ENCODE data around the gene GNB5.
"Not testable (repeated sequence)": the region's sequence is repeated elsewhere in the genome, so short reads cannot be mapped to it uniquely, and the experiment has no call there.

Gene GNB5

DNA sequence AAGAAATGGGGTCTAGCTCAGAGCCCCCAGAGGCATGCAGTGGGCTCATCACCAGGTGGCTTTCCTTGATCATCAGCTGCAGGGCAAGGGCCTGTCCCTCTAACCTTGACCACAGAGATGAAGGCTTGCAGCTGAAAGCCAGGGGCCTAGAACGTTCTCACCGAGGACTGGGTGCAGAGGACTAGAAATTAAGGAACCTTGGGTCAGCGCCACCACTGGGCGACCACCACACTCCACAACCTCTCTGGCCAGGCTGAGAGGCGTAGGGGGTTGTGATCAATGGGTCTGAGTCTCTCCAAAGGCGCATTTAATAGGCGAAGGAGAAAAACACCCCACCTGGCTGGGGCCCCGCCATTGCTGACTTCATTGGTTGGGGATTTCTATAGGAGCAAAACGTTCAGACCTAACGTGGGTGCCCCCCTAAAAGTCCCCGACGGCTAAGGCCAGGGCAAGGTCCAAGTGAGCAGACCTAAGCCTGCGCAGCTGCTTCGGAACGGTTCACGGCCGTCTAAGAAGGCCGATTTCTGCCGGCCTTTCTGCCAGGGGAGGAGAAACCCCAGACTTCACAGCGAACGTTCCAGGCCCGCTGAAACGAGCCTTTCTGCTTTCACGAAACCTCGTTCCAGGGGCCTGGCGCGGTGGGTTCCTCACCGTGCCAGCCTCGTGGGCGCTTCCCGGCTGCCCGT is 79.5 kb downstream of the GNB5 start:
- no peak for DNase-seq

DNA sequence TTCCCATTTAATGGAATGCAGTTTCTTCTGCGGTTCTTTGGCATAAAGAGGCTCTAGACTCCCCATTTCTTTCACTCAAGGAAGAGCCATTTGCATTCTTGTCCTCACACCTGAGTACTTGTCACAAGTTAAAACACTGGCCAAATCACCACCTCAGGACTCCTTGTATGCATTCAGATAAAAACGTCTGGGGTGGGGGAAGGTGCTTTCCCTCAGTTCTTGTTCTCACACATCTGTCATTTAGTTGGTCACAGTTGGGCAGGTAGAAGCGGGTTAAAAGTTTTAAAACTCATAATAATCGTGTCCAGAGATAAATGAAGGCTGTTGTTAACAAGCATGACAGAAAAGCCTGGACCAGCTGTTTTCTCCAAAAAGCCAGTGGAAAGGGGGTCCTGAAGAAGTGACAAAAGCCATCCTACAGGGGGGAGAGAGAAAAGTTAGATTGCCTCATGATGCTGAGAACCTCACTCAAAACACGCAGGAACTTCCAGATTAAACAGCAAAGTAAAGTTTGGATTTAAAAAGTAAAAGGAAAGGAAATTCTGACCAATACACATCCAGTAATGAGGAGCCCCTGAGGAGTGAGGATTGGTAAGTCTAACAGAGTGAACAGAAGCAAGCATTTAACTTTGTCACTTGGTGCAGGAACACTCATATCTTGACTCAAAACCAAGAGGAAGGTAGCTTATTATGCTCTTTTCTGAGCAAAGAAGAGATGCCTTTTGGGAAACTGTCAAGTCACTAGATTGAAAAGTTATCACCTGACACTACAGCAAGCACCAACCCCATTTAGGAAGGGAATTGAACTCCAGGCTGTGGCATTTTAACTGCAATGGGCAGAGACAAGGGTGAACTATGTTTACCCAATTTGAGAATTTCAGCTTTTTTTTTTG is 81.4 kb downstream of the GNB5 start:
- DNase-seq, result no peak

DNA sequence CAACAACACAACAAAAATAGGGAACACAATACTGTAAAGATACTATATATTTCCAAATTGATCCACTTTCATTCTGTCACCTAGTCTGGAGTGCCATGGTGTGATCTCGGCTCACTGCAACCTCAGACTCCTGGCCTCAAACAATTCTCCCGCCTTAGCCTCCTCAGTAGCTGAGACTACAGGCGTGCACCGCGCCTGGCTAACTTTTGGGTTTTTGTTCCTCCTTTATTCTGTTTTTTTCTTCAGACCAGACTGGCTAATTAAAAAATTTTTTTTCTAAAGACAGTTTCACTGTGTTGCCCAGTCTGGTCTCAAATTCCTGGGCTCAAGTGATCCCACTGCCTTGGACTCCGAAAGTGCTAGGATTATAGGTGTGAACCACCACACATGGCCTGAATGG is 84.0 kb downstream of the GNB5 start:
- DNase-seq, result no peak

DNA sequence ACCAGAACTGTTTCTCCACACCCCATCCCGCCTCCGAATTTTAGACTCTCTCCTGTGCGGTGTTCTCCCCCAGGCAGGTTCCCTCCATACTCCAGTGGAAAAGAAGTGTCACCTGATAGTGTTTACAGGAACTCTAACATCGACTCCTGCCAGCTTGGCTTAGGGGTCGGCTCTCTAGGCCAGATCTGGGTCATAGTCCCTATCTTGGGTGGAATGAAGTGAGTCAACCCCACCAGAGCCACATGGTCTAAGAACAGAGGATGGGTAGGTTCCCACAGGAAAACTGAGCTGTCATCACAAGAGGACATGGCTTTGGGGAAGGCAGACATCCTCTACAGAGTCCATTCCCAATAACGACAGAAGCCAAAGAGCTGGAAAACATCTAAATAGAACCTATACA is 84.6 kb downstream of the GNB5 start:
- no peak for DNase-seq

DNA sequence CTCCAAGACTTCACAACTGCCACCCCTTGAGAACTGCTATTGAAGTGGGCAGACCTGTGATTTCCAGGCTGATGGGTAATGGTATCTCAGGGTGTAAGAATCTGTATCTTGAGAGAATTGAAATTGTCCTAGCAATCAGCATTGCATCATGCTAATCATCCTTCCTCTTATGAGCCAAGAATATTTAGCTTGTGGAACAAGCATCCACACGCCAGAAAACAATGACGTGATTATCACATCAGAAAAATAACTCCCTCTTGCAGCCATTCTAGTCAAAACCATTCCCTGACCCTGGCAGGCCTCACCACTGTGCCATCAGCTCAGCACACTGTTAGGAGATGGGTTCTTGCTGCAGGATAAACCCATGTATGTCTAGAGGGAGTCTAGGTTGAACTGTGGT is 85.3 kb downstream of the GNB5 start:
- DNase-seq, result no peak

DNA sequence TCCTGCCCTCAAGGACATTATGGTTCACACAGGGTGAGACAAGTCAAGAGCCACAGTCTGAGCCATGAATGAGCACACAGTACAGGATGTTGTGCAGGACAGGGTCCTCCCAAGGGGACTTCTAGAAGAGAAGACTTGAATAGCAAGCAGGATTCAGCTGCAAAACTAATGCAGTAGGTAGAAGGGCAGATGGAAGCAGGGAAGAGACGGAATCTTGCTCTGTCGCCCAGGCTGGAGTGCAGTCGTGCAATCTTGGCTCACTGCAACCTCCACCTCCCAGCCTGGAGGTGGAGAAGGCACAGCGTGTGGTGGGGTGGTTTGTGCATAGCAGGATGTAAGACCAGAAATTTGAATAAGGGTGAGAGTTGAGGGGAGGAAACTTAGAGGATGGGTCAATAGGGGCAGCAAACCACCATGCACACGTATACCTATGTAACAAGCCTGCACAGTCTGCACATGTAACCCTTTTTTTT is 86.6 kb downstream of the GNB5 start:
- DNase-seq, result no peak

DNA sequence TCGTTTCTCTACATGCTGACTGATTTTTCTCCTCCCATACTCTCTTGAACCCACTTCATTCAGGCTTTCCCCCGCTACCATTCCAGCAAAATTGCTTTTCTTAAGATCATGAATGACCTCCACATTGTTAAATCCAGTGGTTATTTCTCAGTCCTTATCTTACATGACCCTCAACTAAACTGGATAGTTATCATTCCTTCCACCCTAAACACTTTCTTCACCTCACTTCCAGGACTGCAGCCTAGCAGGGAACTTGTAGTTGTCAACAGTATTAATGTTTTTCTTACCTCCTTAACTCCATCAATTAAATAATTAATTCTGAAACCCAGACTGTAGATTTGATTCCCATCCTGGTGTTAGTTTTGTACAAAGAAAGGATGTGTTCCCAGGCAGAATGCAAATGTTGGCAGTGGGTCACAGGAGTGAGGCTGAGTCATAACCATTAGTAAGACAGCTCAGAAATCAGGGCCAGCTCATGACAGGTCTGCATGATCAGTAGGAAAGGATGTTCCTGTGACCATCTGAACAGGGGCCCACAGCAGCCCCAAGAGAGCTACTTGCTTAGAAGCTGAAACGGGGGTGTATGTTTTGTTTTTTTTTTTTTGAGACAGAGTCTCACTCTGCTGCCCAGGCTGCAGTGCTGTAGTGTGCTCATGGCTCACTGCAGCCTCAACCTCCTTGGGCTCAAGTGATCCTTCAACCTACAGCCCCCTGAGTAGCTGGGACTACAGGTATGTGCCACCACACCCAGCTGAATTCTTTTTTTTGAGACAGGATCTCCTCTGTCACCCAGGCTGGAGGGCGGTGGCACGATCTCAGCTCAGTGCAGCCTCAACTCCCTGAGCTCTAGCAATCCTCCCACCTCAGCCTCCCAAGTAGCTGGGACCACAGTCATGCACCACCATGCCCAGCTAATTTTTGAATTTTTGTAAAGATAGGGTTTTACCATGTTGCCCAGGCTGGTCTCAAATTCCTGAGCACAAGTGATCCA is 87.7 kb downstream of the GNB5 start:
- DNase-seq, result peak; percentile 36

DNA sequence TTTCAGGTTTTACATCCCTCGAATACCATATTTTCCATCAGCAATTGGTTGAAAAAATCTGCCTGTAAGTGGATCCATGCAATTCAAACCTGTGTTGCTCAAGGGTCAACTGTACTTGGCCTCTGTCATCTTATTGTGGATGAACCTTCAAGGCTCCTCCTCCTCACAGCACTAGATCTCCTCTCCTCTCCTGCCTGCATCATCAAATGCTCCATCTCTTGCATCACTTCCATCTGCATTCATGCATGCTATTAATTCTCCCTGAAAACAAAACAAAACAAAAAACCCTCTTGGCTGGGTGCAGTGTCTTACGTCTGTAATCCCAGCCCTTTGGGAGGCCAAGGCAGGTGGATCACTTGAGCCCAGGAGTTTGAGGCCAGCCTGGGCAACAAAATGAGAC is 88.7 kb downstream of the GNB5 start:
- no peak for DNase-seq

DNA sequence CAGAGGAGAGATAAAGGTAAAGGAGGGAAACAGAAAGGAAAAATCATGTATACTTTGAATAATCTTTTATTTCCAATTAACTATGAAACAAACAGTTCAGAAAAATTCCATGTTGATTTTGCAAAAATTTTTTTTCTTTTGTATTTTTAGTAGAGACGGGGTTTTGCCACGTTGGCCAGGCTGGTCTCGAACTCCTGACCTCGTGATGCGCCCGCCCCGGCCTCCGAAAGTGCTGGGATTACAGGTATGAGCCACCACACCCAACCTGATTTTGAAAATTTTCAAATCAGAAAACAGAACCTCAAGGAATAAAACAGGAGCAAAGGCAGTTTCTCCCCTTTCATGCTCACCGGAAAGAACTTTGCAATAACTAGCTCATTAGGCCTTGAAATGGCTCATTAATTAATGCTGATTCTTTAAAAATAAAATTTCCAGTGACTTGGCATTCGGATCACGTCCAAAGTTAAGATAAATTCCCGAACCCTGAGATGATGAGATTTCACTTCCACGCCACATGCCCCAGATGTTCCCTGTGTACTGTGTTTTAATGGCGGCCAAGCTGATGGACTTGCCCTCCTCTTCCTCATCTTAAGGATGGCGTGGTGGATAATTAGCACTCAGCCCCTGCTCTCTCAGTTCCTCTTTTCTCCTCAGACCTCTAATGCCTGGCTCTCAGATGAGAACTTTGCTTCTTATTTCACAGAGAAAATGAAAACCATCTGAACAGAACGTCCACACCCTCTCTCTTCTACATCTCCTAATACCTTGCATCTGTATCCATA is 89.5 kb downstream of the GNB5 start:
- no peak for DNase-seq

DNA sequence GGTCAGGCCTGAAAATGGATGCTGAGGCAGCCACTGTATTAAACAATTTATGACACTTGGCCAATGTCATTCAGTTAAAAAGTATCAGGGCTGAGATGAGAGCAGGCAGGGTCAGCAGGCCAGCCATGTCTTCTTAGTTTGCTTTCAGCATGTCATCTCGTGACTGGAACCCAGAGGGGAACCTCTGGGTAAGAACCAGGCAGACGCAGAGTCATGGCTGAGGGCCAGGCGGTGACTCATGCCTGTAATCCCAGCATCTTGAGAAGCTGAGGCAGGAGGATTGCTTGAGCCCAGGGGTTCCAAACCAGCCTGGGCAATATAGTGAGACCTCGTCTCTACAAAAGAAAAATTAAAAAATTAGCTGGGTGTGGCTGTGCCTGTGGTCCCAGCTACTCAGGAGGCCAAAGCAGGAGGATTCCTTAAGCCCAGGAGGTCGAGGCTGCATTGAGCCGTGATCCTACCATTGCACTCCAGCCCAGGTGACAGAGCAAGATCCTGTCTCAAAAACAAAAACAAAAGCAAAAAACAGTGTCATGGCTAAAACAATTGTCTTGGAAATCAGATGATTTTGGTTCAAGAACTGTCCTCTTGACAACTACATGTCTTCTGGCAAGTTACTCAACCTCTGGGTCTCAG is 90.3 kb downstream of the GNB5 start:
- peak; percentile 49 for DNase-seq

DNA sequence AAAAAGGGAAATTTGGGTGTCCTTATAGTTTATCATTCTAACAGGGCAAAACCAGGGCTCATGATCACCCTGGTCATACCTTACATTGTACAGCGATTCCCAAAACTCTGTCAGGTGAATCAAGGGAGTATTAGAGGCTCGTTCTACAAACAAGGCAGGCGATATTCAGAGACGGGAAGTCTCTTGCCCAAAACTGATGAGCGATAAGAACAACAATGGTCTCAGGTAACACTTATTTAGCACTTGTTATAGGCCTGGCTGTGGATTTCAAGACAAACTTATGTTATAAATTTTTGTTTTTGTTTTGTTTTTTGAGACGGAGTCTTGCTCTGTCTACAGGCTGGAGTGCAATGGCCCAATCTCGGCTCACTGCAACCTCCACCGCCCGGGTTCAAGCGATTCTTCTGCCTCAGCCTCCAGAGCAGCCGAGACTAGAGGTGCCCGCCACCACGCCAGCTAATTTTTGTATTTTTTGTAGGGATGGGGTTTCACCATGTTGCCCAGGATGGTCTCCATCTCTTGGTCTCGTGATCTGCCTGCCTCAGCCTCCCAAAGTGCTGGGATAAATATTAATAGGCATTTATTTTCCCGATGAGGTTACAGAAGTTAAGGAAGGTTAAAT is 91.4 kb downstream of the GNB5 start:
- no peak for DNase-seq

DNA sequence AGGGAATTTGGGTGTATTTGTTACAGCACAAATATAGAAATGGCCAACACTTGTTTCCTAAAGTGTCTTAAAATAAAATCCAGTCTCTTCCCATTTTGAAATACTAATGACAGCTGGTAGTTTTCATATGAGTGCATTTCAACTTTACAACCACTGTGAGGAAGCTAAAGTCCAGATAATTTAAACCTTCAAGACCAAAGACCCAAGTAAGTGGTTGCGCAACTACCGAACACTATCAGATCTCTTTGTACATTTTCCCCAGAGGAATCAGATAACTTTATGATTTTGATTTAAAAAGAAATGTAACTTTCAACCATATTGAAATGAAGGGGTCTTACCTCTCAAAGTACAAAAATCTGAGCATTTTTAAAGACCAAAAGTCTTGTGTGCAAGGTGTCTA is 92.9 kb downstream of the GNB5 start:
- no peak for DNase-seq

DNA sequence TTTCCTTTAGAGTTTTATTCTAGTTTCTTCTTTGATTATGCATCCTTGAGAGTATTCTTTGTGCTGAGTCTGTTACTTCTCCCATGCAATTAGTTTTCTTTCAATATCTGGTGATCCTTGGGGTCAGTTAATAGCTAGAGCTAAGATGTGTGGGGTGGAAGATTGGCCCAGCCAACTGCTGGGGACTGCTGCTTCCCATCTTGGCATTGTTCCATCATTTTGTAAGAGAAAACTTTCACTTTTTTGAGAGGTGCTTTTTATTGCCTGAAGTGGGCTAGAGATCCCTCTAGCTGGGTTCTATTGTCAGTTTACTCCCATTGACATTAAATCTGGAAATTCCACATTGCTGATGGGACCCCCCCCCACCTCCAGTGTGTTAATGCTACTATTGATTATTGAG is 94.0 kb downstream of the GNB5 start:
- no peak for DNase-seq

DNA sequence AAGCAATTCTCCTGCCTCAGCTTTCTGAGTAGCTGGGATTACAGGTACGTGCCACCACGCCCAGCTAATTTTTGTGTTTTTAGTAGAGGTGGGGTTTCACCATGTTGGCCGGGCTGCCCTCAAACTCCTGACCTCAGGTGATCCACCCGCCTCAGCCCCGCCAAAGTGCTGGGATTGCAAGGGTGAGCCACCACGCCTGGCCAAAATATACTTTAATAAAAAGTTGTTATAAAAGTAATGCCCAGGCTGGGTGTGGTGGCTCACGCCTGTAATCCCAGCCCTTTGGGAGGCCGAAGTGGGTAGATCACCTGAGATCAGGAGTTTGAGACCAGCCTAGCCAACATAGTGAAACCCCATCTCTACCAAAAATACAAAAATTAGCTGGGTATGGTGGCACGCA is 94.7 kb downstream of the GNB5 start:
- DNase-seq, result not testable (repeated sequence)

DNA sequence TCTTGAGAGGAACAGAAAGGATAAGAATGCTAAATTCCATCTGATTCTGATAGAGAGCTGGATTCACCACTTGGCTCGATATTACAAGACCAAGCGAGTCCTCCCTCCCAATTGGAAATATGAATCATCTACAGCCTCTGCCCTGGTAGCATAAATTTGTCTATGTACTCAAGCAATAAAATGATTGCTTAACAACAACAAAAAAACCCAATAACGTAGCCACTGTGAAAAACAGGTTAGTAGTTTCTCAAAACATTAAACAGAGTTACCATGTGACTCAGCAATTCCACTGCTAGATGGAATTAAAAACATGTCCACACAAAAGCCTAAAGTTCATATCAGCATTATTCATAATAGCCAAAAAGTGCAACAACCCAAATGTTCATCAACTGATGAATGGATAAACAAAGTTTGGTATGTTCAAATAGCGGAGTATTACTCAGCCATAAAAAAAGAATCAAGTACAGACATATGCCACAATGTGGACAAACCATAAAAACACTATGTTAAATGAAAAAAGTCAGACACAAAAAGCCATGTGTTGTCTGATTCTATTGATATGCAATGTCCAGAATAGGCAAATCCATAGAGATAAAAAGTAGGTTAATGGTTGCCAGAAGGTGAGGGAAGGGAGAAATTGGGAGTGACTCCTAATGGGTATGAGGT is 95.5 kb downstream of the GNB5 start:
- peak; percentile 32 for DNase-seq

DNA sequence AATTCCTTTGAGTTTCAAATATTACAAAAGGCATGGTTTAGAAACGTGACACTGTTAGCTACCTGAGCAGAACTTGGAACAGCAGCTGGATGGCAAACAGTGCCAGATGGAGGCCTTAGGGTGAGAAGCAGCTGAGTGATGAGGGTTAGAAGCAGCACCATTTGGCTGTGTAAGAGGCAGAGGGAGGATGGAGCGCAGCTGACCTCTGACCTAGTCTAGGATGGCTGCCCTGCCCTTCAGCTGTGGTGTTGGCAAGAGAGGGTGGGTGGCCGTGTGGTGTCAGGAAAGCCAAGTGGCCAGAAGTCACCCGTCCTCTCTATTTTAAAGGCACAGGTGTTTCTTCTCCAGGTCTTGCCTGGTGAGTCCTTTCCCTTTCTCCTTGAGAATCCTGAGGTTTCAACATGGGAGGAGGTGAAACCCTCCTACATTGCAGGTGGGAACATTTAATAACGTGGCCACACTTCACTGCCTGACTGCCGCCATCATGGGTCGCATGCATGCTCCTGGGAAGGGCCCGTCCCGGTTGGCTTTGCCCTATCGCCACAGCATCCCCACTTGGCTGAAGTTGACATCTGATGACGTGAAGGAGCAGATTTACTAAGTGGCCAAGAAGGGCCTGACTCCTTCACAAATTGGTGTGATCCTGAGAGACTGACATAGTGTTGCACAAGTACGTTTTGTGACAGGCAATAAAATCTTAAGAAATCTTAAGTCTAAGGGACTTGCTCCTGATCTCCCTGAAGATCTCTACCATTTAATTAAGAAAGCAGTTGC is 96.2 kb downstream of the GNB5 start:
- no peak for DNase-seq

DNA sequence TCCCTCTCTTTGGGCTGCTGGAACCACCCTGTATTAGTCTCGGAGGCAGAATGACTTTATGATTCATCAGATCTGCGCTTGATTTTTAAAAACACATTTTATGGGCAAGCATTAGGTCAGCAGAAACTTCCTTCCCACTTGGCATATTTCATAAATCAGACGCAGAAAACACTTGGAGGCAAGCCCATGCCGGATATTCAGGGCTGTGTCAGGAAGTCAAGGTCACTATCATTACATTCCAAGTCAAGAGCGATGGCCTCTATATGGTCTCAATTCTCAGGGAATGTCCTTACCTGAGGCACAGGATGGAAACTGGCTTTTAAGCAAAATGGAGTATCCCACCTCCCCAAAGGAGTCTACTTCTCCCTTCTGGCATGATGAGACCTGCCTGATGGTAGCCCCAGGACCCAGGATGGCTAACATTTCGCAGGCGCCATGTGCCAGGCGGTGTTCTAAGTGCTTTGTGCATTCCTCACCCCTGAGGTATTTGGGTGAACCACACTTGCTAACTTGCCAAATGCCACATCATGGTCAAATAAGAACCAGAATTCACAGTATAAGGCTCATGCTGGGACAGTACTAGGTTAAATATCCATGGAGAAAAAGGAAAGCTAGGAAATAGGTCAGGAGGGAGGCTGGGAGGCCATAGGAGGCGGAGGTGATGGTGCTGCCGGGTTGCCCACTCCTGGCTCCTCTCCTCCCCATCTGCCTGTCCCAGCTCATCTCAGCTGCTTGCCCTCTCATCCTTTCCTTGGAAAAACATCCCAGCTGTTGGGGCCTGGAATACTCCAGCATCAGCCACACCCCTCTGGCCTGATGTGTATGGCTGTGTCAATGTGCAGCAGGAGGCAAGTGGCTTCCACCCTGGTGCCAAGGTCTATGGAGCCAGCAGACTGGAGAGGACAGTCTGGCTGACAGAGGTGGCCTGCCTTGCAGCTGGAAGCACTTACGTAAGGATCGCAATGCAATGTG is 97.4 kb downstream of the GNB5 start:
- peak; percentile 72 for DNase-seq

DNA sequence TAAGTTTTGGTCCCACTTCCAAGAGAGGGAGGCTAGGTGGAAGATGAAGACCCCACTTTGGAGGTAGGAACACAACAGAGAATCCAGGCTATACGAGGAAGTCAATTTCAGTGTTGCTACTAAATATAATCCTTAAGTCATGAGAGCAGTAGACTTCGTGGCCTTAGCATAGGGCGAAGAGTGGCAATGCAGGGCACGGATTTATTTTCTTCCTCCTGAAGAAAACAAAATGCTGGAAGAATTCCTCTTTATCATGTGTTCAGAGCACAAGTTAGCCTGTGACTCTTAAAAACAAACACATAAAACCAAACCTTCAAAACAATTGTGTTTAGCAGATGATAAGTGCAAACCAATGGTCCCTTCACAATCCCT is 98.0 kb downstream of the GNB5 start:
- no peak for DNase-seq

DNA sequence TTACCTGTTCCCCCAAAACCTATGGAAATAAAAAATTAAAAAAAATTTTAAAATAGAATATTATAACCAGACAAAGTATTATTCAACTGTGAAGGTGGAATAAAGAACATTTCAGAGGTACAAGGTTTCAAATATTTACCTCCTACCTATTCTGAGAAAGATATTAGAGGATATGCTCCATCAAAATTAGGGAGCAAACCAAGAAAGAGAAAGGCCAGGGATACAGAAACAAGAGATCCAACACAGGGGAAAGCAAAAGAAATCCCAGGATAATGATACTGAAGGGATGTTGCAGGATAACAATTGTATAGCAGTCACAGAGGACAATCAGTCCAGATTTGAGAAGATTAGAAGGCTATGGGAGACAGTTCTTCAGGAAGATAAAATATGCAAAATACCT is 101.0 kb downstream of the GNB5 start:
- DNase-seq, result no peak

Data from T1000 (cell line).